Measurements from ENCODE around the gene PRPF8. TPM values are rescaled to one million over a fixed set of nuclear protein-coding genes. Genes with fewer than 3 reads are reported as not detected.

Gene PRPF8
- total RNA-seq, 4 donors from 2014 or later: 146 to 215 (median 183) TPM

- DNase-seq (ENCODE audit: low spot score) (no peak), ATAC-seq (ENCODE audit: low FRiP score) (no peak)
- TF ChIP-seq, protein P1, sequence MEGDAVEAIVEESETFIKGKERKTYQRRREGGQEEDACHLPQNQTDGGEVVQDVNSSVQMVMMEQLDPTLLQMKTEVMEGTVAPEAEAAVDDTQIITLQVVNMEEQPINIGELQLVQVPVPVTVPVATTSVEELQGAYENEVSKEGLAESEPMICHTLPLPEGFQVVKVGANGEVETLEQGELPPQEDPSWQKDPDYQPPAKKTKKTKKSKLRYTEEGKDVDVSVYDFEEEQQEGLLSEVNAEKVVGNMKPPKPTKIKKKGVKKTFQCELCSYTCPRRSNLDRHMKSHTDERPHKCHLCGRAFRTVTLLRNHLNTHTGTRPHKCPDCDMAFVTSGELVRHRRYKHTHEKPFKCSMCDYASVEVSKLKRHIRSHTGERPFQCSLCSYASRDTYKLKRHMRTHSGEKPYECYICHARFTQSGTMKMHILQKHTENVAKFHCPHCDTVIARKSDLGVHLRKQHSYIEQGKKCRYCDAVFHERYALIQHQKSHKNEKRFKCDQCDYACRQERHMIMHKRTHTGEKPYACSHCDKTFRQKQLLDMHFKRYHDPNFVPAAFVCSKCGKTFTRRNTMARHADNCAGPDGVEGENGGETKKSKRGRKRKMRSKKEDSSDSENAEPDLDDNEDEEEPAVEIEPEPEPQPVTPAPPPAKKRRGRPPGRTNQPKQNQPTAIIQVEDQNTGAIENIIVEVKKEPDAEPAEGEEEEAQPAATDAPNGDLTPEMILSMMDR (IDR thresholded peaks at IDR 0.05): no peak
These were observed 33.2 kb downstream of the PRPF8 start for GRCh38 chr17:1651559-1651844.

GRCh38 chr17:1650731-1651558 lies 33.7 kb downstream of the PRPF8 start:
- TF ChIP-seq, protein P1 (IDR thresholded peaks at IDR 0.05): no peak
- DNase-seq (ENCODE audit: low spot score) (no peak), ATAC-seq (ENCODE audit: low FRiP score) (no peak)

DNA sequence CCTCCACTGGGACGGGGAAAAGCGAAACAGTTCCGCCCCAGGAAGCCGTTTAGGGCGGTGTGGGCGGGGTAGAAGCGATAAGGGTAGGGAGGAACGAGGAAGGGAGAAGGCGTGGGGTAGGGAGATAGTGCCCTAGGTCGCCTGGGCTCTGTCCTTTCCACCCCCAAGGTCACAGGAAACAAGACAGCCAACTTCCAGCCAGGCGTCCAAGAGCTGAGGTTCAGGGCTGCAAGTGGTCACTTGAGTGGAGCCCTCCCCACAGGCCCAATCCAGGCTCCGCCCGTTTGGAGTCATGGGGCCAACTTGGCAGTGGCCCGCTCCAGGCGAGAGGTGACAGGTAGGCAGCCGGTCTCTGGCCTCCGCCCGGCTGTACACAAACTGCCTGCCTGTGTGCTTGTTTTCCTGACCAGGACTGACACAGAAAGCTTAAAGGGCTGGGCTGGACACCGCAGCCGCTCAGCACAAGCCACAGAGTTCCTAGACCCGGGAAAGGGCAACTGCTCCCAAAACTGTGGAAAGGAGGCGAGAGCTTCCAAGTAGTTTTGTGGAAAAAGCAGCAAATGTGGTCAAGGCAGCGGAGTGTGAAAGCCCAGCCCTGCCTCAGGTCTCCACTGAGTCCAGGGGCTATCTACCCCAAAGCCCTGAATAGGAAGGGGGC lies 34.7 kb downstream of the PRPF8 start, which contains the start of gene RILP:
Gene RILP, minus strand, starts transcription at position 23 of the 658 bp plus-strand sequence. CDS start 62 bp downstream, outside the sequence.
- DNase-seq (ENCODE audit: low spot score): peak; percentile 52
- ATAC-seq (ENCODE audit: low FRiP score): peak; percentile 48
- TF ChIP-seq, protein P1 (IDR thresholded peaks at IDR 0.05): no peak

- TF ChIP-seq, protein P1 (IDR thresholded peaks at IDR 0.05): peak in 1 of 3 donors; percentile 96
- peak; percentile 81 for ATAC-seq (ENCODE audit: low FRiP score)
- peak; percentile 88 for DNase-seq (ENCODE audit: low spot score)
These were observed 35.5 kb downstream of the PRPF8 start for GRCh38 chr17:1648963-1649843.

DNA sequence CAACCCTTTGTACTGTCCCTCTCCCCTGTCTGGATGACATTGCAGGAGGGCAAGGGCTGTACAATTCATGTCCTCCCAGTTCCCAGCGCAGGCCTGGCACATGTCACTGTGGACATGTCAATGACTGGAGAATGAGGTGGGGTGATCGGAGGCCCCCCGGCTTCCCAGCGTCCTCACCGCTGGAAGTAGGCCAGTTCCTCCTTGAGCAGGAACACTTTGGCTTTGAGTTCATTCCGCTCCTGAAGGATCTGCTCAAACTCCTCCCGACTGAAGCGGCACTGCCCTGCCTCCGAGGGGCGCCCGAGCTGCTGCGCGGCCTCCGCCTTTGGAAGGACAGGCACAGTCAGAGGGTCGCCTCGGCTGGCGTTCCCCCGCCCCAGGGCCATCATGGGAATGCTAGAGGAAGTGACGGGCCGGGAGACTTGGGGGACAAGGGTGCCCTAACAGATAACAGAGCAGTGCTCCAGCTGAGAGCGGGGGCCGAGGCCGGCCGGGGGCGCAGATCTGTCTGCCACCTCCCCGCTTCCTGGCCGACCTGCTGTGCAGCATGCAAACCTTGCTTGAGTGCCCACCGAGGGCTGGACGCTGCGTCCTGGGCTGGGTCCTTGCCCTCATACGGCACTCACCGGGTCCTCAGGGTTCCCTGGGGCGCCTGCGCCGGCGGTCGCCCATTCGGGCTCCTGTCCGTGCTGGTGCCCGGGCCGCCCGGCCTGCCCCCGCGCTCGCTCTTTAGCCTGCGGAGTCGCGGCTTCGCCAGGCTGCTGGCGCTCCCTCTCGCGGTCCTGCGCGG lies 36.3 kb downstream of the PRPF8 start:
- TF ChIP-seq, protein P1 (IDR thresholded peaks at IDR 0.05): peak in 1 of 3 donors; percentile 62
- ATAC-seq (ENCODE audit: low FRiP score) (no peak), DNase-seq (ENCODE audit: low spot score) (no peak)

GRCh38 chr17:1647802-1648171 lies 36.9 kb downstream of the PRPF8 start:
- ATAC-seq (ENCODE audit: low FRiP score) (no peak), DNase-seq (ENCODE audit: low spot score) (no peak)
- TF ChIP-seq, protein P1 (IDR thresholded peaks at IDR 0.05): no peak

Measured in omental fat pad (tissue), 4 donors.